Fibroblast of pulmonary artery (primary cell): ENCODE data around the gene KLHL42.
A peak's percentile ranks its signal among the peaks of the same experiment; 100 is the strongest.

Experiments used
- DNase-seq: peaks from one replicate; pipeline ENCODE4 v3.0.0-alpha.2; 2010; ENCODE audit warnings: low read depth
- H3K4me3 ChIP-seq: replicated peaks from 2 replicates; pipeline ENCODE4 v1.5.1; 2011; ENCODE audit warnings: low read depth, mild to moderate bottlenecking, control low read depth, low read length, moderate library complexity
- TF ChIP-seq, protein P1 (sequence below): IDR thresholded peaks from 2 replicates; pipeline ENCODE4 v1.5.1; 2011; ENCODE audit warnings: mild to moderate bottlenecking, control low read depth, low read length, inconsistent platforms; ENCODE audit errors: missing control alignments

KLHL42 gene

DNA sequence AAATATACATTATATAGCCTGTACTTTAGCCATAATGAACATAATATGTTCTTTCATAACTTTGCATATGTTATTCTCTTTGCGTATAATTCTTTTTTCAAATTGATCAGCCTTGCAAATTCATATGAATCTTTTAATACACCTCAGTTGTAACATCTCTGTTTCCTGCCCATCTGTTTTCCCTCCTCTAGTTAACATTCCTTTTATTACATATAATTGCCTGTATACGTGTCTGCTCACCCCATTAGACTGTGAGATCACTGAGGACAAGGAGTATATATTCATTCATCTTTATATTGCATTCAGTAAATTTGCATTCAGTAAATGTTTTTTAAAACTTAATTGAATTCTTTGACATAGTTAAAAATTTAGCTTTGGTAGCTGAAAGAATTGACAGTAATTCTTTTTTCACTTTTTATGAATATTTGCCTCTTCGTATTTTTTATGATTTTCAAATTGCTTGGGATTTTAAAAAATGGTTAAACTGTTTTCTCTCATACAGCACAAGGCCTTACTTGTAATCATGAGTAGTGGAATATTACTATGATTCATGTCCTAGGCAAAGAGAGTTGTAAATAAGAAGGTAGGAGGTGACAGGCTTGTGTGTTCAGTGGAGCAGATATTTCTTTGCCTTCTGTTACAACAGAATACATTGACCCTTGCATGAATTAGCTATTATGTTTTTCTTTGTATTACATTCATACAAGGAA, 32.8 kb upstream of the KLHL42 start:
- DNase-seq: peak; percentile 48
- H3K4me3 ChIP-seq: no peak overlapping the region
- TF ChIP-seq, protein P1, sequence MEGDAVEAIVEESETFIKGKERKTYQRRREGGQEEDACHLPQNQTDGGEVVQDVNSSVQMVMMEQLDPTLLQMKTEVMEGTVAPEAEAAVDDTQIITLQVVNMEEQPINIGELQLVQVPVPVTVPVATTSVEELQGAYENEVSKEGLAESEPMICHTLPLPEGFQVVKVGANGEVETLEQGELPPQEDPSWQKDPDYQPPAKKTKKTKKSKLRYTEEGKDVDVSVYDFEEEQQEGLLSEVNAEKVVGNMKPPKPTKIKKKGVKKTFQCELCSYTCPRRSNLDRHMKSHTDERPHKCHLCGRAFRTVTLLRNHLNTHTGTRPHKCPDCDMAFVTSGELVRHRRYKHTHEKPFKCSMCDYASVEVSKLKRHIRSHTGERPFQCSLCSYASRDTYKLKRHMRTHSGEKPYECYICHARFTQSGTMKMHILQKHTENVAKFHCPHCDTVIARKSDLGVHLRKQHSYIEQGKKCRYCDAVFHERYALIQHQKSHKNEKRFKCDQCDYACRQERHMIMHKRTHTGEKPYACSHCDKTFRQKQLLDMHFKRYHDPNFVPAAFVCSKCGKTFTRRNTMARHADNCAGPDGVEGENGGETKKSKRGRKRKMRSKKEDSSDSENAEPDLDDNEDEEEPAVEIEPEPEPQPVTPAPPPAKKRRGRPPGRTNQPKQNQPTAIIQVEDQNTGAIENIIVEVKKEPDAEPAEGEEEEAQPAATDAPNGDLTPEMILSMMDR: no peak

DNA sequence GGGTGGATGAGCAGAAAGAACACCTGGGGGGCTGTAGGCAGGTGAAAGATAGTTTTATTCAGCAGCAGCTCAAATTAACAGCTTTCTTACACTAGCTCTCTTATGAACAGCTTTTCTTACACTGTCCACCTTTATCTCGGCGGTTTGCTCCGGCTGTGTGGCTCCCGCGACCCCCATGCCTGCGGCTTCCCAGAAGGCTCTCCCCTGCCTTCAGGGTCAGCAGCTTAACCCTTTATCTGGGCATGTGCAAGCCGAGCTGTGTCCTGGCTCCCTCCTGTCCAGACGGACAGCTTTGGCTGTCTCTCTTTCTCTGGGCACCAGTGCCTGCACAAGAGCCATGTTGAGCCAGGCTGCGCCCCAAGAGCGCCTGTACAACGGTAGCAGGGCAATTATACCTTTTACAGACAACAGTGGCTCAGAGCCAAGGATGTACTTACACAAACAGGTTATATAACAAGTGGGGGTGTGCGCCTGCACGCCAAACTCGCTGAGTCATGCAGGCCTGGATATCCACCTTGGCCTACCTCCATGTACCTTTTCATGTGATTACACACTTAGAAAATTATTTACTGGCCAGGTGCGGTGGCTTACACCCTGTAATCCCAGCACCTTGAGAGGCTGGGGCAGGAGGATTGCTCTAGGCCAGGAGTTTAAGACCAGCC, 28.5 kb upstream of the KLHL42 start:
- DNase-seq: no peak
- H3K4me3 ChIP-seq: no peak overlapping the region
- TF ChIP-seq, protein P1: no peak

DNA sequence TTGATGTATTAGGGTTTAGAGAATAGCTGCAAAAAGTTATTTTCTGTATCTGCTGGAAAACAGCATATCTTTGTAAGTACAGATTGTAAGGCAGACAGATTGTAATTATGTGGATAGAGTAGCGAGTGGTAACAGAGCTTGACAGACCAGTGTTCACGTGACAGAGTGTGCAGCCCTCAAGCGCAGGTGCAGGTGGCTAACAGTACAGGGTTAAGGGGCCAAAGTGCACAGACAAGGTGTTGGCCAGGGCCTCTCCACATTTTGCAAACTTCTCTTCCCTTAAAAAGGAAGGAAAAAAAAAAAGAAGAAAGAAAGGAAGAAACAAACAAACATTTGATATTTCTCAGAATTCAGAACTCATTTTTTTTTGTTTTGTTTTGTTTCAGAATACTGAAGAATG, 25.2 kb upstream of the KLHL42 start:
- H3K4me3 ChIP-seq: no peak overlapping the region
- TF ChIP-seq, protein P1: no peak
- no peak for DNase-seq

DNA sequence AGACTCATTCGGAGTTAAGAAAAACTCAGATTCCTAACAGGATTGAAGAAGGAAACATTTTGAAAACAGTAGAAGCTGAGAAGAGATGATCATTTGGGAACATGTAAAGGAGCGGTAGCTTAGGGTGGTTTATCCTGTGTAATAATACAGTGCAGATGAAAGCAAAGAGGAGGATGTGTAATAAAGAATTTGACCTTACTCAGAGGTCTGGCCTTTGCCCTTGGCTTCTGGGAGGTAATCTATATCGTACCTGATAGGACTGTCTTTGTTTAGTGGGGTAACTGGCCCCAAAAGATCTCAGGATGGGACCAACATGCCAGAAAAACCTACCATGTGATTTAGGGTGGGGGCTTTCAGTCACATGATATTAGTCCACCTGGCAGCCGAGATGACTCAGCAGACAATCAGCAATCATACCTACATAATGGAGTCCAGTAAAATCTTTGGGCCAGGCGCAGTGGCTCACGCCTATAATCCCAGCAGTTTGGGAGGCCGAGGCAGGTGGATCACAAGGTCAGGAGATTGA, 23.3 kb upstream of the KLHL42 start:
- H3K4me3 ChIP-seq: no peak overlapping the region
- TF ChIP-seq, protein P1: no peak
- no peak for DNase-seq

DNA sequence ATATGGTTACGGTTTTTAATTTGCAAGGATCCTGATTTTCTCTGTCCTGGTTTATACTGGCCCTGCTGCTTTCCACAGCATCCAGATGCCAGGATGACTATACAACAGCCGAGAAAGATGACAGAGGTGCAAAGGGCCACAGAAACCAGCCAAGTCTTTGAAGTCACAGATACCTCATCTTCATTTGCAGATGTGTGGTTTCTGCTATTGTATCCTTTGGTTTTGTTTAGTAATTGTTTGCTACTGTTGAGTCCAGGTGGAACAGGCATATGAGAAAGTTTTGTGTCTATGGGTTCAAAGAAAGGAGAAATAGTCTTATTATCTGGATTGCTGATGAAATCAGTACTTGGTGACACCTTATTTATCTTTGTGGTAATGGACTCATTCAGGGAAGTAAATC, 17.3 kb upstream of the KLHL42 start:
- H3K4me3 ChIP-seq: no peak overlapping the region
- TF ChIP-seq, protein P1: no peak
- no peak for DNase-seq

DNA sequence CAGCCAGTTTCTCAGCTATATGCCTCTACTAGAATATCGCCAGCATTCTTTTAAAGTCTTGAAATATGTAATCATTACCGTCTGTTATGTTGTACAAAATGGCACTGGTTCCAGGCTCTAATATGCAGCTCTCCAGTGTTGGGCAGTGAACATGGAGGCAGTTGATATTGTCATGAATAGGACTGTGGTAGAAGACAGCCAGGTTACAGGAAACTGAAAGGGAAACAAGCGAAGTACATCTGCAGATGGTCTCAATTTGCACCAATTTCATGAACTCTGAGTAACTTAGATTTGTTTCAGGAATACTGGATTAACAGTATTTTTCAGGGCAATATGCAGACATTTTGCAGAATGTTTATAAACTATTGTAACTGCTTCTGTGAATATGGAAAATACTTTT, 13.4 kb upstream of the KLHL42 start:
- DNase-seq: no peak
- TF ChIP-seq, protein P1: no peak
- H3K4me3 ChIP-seq: no peak overlapping the region

DNA sequence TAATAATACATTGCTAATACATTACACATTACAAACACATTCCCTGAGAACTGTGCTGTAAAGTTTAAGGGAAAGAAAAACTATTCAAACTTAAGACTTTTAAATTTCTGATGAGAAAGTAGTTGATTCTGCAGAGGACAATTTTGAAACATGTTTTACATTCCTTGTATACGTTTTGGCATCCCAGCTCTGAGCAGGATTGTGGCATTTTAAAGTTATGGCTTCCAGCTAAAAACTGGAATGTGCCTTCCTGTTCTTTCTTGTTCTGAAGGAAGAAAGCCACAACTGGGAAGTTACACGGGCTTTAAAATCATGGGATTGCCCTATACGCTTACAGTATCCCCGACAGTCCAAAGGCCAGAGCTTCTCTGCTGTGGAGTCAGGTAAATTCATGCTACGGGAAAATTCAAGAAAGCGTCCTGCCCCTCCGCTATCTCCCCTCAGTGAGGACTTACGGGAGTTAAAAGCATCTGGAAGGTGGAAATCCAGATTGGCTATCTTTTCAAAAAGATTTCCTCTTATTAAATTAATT, 10.8 kb upstream of the KLHL42 start:
- no peak overlapping the region for H3K4me3 ChIP-seq
- TF ChIP-seq, protein P1: no peak
- DNase-seq: no peak
